Measurements from ENCODE around the gene SLC6A11. TPM values are rescaled to one million over a fixed set of nuclear protein-coding genes. Genes with fewer than 3 reads are reported as not detected.

The SLC6A11 gene
- total RNA-seq, 2 experiments from 2014 or later, result not detected

DNA sequence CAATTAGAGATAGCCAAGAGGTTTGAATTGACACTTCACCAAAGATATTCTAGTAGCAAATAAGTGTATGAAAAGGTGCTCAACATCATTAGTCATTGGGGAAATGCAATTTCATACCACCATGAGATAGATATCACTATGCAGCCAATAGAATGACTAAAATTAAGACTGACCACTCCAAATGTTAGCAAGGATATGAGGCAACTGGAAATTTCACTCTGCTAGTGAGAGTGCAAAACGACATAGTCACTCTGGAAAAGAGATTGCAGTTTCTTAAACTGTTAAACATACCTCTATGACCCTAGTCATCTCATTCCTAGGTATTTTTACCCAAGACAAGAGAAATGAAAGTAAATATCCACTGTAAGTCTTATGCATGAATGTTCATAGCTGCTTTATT lies 27.6 kb upstream of the SLC6A11 start:
- Mint-ChIP-seq H3K9me3 (no peaks in the 10 kb centered on the region), H3K36me3 (ENCODE audit: low read depth) (no peaks in the 10 kb centered on the region), H3K27ac (no peak overlapping the region)

DNA sequence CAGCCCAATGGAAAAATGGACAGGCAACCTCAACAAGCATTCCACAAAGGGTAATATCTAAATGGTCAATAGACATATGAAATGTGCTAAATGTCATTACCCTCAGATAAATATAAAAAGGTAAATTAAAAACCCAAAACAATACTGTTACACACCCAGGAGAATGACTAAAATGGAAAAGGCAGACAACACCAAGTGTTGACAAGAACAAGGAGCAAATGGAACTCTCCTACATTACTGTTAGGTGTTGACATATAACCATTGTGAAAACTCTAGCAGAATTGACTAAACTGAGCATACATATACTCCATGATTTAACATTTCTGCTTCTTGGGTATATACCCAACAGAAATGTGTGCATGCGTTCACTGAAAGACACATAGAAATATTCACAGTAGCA lies 25.3 kb upstream of the SLC6A11 start:
- H3K9me3 Mint-ChIP-seq, result no peaks in the 10 kb centered on the region
- no peak for DNase-seq
- H3K36me3 Mint-ChIP-seq (ENCODE audit: low read depth), result no peaks in the 10 kb centered on the region
- H3K4me3 ChIP-seq (ENCODE audit: low read length), result no peak overlapping the region
- ChIA-PET POLR2A (no interaction called here), CTCF (no interaction called here)
- no peaks in the 10 kb centered on the region for H3K4me1 ChIP-seq (ENCODE audit: insufficient read depth, low read length)
- H3K27ac ChIP-seq (ENCODE audit: low read depth in 1 of 2, low read length in 2 of 2), result no peak overlapping the region
- no peak overlapping the region for H3K27ac Mint-ChIP-seq
- H3K4me3 Mint-ChIP-seq, result no peak overlapping the region
- no peaks in the 10 kb centered on the region for H3K36me3 ChIP-seq (ENCODE audit: insufficient read depth, low read length)
- intact Hi-C loops (cut with DNase I, micrococcal nuclease), result no loop called here
- H3K27me3 Mint-ChIP-seq, result peaks cover 49% of the 10 kb centered on the region
- H3K27me3 ChIP-seq (ENCODE audit: control insufficient read depth in 1 of 2, insufficient read depth in 2 of 2, low read length in 2 of 2), result peaks cover 0 to 25% of the 10 kb centered on the region in 2 experiments
- ATAC-seq (ENCODE audit: poor library complexity), result no peak
- H3K4me1 Mint-ChIP-seq (ENCODE audit: low read depth), result no peaks in the 10 kb centered on the region
- TF ChIP-seq, protein P1, sequence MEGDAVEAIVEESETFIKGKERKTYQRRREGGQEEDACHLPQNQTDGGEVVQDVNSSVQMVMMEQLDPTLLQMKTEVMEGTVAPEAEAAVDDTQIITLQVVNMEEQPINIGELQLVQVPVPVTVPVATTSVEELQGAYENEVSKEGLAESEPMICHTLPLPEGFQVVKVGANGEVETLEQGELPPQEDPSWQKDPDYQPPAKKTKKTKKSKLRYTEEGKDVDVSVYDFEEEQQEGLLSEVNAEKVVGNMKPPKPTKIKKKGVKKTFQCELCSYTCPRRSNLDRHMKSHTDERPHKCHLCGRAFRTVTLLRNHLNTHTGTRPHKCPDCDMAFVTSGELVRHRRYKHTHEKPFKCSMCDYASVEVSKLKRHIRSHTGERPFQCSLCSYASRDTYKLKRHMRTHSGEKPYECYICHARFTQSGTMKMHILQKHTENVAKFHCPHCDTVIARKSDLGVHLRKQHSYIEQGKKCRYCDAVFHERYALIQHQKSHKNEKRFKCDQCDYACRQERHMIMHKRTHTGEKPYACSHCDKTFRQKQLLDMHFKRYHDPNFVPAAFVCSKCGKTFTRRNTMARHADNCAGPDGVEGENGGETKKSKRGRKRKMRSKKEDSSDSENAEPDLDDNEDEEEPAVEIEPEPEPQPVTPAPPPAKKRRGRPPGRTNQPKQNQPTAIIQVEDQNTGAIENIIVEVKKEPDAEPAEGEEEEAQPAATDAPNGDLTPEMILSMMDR (IDR thresholded peaks at IDR 0.05), result no peak
- no peaks in the 10 kb centered on the region for H3K9me3 ChIP-seq (ENCODE audit: control insufficient read depth in 1 of 2, insufficient read depth in 1 of 2, low read length in 2 of 2)

More for the DNA sequence above, 27.6 kb upstream of the SLC6A11 start:
- Mint-ChIP-seq H3K27me3 (peaks cover 56% of the 10 kb centered on the region), H3K4me1 (ENCODE audit: low read depth) (no peaks in the 10 kb centered on the region), H3K4me3 (no peak overlapping the region)
- Histone ChIP-seq H3K4me3 (ENCODE audit: low read length) (no peak overlapping the region), H3K27ac (ENCODE audit: low read depth in 1 of 2, low read length in 2 of 2) (no peak overlapping the region), H3K4me1 (ENCODE audit: insufficient read depth, low read length) (no peaks in the 10 kb centered on the region), H3K36me3 (ENCODE audit: insufficient read depth, low read length) (no peaks in the 10 kb centered on the region), H3K9me3 (ENCODE audit: control insufficient read depth in 1 of 2, insufficient read depth in 1 of 2, low read length in 2 of 2) (no peaks in the 10 kb centered on the region), H3K27me3 (ENCODE audit: control insufficient read depth in 1 of 2, insufficient read depth in 2 of 2, low read length in 2 of 2) (peaks cover 0 to 6% of the 10 kb centered on the region in 2 experiments)
- intact Hi-C loops (cut with DNase I, micrococcal nuclease), result no loop called here
- POLR2A ChIA-PET, result no interaction called here
- ATAC-seq (ENCODE audit: poor library complexity) (no peak), DNase-seq (no peak)
- CTCF ChIA-PET, result no interaction called here
- TF ChIP-seq, protein P1 (IDR thresholded peaks at IDR 0.05), result no peak

DNA sequence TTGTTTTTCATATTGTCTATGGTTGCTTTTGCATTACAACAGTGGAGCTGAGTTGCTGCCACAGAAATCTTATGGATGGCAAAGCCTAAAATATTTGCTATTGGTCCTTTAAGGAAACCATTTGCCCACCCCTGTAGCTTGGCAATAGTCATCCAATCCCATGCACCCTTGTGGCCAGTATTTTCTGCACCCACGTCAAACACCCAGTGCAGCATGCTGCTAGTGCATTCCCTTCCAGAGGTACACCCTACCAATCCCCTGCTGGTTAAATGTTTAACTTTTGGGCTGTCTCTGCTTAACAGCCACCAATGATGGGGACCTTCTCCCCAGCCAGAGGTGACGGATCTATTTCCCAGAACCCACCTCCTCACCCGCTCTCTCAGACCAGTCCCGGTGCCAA lies 23.8 kb upstream of the SLC6A11 start:
- ATAC-seq (ENCODE audit: poor library complexity), result no peak

More for the DNA sequence above, 23.8 kb upstream of the SLC6A11 start:
- ChIA-PET CTCF (no interaction called here), POLR2A (no interaction called here)
- no peak for DNase-seq
- H3K27ac ChIP-seq (ENCODE audit: low read depth in 1 of 2, low read length in 2 of 2), result no peak overlapping the region
- Mint-ChIP-seq H3K9me3 (no peaks in the 10 kb centered on the region), H3K27ac (no peak overlapping the region), H3K4me3 (no peak overlapping the region), H3K4me1 (ENCODE audit: low read depth) (no peaks in the 10 kb centered on the region), H3K36me3 (ENCODE audit: low read depth) (no peaks in the 10 kb centered on the region), H3K27me3 (peaks cover 48% of the 10 kb centered on the region)
- no peaks in the 10 kb centered on the region for H3K36me3 ChIP-seq (ENCODE audit: insufficient read depth, low read length)
- intact Hi-C loops (cut with DNase I, micrococcal nuclease), result no loop called here
- peaks cover 0 to 36% of the 10 kb centered on the region in 2 experiments for H3K27me3 ChIP-seq (ENCODE audit: control insufficient read depth in 1 of 2, insufficient read depth in 2 of 2, low read length in 2 of 2)
- no peak overlapping the region for H3K4me3 ChIP-seq (ENCODE audit: low read length)
- no peaks in the 10 kb centered on the region for H3K4me1 ChIP-seq (ENCODE audit: insufficient read depth, low read length)
- no peaks in the 10 kb centered on the region for H3K9me3 ChIP-seq (ENCODE audit: control insufficient read depth in 1 of 2, insufficient read depth in 1 of 2, low read length in 2 of 2)
- TF ChIP-seq, protein P1 (IDR thresholded peaks at IDR 0.05), result no peak

Measured in CD4-positive, alpha-beta T cell (primary cell).